Fibroblast of lung (primary cell): ENCODE data around the gene TPGS1. TPM values are rescaled to one million over a fixed set of nuclear protein-coding genes. Genes with fewer than 3 reads are reported as not detected.

Experiments used
- DNase-seq, 2 donors: peaks; one replicate each; pipeline versions ENCODE4 v3.0.0 to v3.0.0-alpha.2; 2010; ENCODE audit warnings: low read depth in 2 of 2
- H2AFZ ChIP-seq: 2 replicates; pipeline ENCODE4 v1.5.1; 2012; ENCODE audit warnings: low read length, control low read depth, inconsistent platforms
- H3K27ac ChIP-seq: 2 replicates; pipeline ENCODE4 v1.5.1; 2011; ENCODE audit warnings: low read length, control low read depth; ENCODE audit not compliant: insufficient read depth
- H3K27me3 ChIP-seq: 2 replicates; pipeline ENCODE4 v1.5.1; 2011; ENCODE audit warnings: mild to moderate bottlenecking, low read length; ENCODE audit not compliant: control insufficient read depth, insufficient read depth
- H3K36me3 ChIP-seq: 2 replicates; pipeline ENCODE4 v1.5.1; 2011; ENCODE audit warnings: low read length; ENCODE audit not compliant: control insufficient read depth, insufficient read depth
- H3K4me1 ChIP-seq: 2 replicates; pipeline ENCODE4 v1.5.1; 2011; ENCODE audit warnings: low read length; ENCODE audit not compliant: control insufficient read depth, insufficient read depth; ENCODE audit errors: extremely low read depth
- H3K4me2 ChIP-seq: 2 replicates; pipeline ENCODE4 v1.5.1; 2011; ENCODE audit warnings: low read length, control low read depth; ENCODE audit not compliant: insufficient read depth; ENCODE audit errors: extremely low read depth
- H3K4me3 ChIP-seq, 4 experiments: fragments of 200-600 bp in 1 of 4; sonication (generic) in 1 of 4; replicated peaks in 1 of 4; 2 replicates each; pipeline ENCODE4 v1.5.1; 2011 to 2016; ENCODE audit warnings: low read length in 4 of 4, low read depth in 3 of 4, mild to moderate bottlenecking in 3 of 4, control low read depth in 2 of 4, inconsistent platforms in 1 of 4, mixed read lengths in 1 of 4; ENCODE audit not compliant: insufficient read depth in 1 of 4; ENCODE audit errors: control extremely low read depth in 1 of 4
- H3K79me2 ChIP-seq: 2 replicates; pipeline ENCODE4 v1.5.1; 2012; ENCODE audit warnings: mild to moderate bottlenecking, low read length, inconsistent platforms; ENCODE audit not compliant: control insufficient read depth, insufficient read depth
- H3K9ac ChIP-seq: 2 replicates; pipeline ENCODE4 v1.5.1; 2011; ENCODE audit warnings: mild to moderate bottlenecking, low read length, control low read depth; ENCODE audit not compliant: insufficient read depth
- H3K9me3 ChIP-seq: 2 replicates; pipeline ENCODE4 v1.5.1; 2012; ENCODE audit warnings: low read depth, low read length; ENCODE audit not compliant: control insufficient read depth, insufficient read depth
- H4K20me1 ChIP-seq: 2 replicates; pipeline ENCODE4 v1.5.1; 2011; ENCODE audit warnings: low read length; ENCODE audit not compliant: control insufficient read depth, insufficient read depth; ENCODE audit errors: extremely low read depth
- EZH2 ChIP-seq: IDR thresholded peaks from 2 replicates; pipeline ENCODE4 v1.5.1; 2012; ENCODE audit warnings: low read length, control low read depth, mild to moderate bottlenecking; ENCODE audit errors: missing control alignments
- polyA plus RNA-seq, 2 donors: library from polyadenylated mRNA; depleted of rRNA in 1 of 2; stranded (reverse) in 1 of 2; unstranded in 1 of 2; fragments of >200 nt; gene quantifications; 2 replicates each; pipeline ENCODE4 v1.2.1, GENCODE V29; 2011 to 2012; ENCODE audit warnings: missing spikeins in 1 of 2
- total RNA-seq: library from RNA; depleted of rRNA; stranded (reverse); fragments of >200 nt; gene quantifications from 2 replicates; pipeline ENCODE4 v1.2.1, GENCODE V29; 2014
- TF ChIP-seq, protein P1 (sequence below), 2 donors: IDR thresholded peaks in 1 of 2; conservative IDR thresholded peaks in 1 of 2; 1 replicate in 1 of 2; 2 replicates in 1 of 2; pipeline ENCODE4 v1.5.1; 2011 to 2012; ENCODE audit warnings: low read length in 2 of 2, control low read depth in 1 of 2, inconsistent platforms in 1 of 2, low read depth in 1 of 2, mild to moderate bottlenecking in 1 of 2

The TPGS1 gene
- total and polyA plus RNA-seq, 2 donors (not counting 1 experiment from before 2014, with no cell fraction given) = 2.0 to 30.1 TPM

GRCh38 chr19:483332-484072 lies 23.8 kb upstream of the TPGS1 start:
- H3K9me3 ChIP-seq = no peaks in the 10 kb centered on the region
- H2AFZ ChIP-seq = no peak overlapping the region
- peaks cover 5% of the 10 kb centered on the region for H3K4me1 ChIP-seq
- H3K4me2 ChIP-seq = no peak overlapping the region
- H3K36me3 ChIP-seq = no peaks in the 10 kb centered on the region
- H3K27me3 ChIP-seq = no peaks in the 10 kb centered on the region
- no peaks in the 10 kb centered on the region for H3K79me2 ChIP-seq
- TF ChIP-seq, protein P1, sequence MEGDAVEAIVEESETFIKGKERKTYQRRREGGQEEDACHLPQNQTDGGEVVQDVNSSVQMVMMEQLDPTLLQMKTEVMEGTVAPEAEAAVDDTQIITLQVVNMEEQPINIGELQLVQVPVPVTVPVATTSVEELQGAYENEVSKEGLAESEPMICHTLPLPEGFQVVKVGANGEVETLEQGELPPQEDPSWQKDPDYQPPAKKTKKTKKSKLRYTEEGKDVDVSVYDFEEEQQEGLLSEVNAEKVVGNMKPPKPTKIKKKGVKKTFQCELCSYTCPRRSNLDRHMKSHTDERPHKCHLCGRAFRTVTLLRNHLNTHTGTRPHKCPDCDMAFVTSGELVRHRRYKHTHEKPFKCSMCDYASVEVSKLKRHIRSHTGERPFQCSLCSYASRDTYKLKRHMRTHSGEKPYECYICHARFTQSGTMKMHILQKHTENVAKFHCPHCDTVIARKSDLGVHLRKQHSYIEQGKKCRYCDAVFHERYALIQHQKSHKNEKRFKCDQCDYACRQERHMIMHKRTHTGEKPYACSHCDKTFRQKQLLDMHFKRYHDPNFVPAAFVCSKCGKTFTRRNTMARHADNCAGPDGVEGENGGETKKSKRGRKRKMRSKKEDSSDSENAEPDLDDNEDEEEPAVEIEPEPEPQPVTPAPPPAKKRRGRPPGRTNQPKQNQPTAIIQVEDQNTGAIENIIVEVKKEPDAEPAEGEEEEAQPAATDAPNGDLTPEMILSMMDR (conservative IDR thresholded peaks at IDR 0.05 in 1 of 2, IDR thresholded peaks at IDR 0.05 in 1 of 2; ENCODE audit: low read depth in 1 of 2, low read length in 2 of 2) = no peak
- TF ChIP-seq EZH2 = no peak
- no peak overlapping the region for H3K4me3 ChIP-seq
- no peaks in the 10 kb centered on the region for H4K20me1 ChIP-seq
- no peak for DNase-seq
- H3K9ac ChIP-seq = no peak overlapping the region
- no peak overlapping the region for H3K27ac ChIP-seq

DNA sequence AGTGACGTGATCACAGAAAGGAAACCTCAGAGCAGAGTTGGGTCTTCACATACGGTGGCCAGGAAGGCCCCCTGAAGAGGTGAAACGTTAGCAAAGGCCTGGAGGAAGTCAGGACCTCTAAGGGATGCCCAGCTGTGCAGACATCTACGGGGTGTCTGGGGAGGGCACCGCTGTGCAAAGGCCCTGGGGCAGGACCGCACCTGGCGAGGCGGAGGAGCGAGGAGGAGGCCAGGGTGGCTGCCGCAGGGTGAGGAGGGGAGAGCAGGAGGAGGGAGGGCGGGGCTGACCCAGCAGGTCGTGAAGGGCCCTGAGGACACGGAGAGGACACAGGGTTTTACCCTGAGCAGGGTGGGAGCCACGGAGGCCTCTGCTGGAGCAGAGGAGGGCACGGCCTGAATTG lies 22.8 kb upstream of the TPGS1 start:
- Histone ChIP-seq H3K36me3 (no peaks in the 10 kb centered on the region), H3K4me1 (peaks cover 5% of the 10 kb centered on the region), H3K9ac (no peak overlapping the region), H4K20me1 (no peaks in the 10 kb centered on the region), H3K79me2 (no peaks in the 10 kb centered on the region), H2AFZ (no peak overlapping the region), H3K9me3 (no peaks in the 10 kb centered on the region), H3K27me3 (no peaks in the 10 kb centered on the region), H3K4me3 (no peak overlapping the region), H3K27ac (no peak overlapping the region), H3K4me2 (no peak overlapping the region)
- no peak for TF ChIP-seq EZH2
- TF ChIP-seq, protein P1 (conservative IDR thresholded peaks at IDR 0.05 in 1 of 2, IDR thresholded peaks at IDR 0.05 in 1 of 2; ENCODE audit: low read depth in 1 of 2, low read length in 2 of 2) = no peak
- no peak for DNase-seq

DNA sequence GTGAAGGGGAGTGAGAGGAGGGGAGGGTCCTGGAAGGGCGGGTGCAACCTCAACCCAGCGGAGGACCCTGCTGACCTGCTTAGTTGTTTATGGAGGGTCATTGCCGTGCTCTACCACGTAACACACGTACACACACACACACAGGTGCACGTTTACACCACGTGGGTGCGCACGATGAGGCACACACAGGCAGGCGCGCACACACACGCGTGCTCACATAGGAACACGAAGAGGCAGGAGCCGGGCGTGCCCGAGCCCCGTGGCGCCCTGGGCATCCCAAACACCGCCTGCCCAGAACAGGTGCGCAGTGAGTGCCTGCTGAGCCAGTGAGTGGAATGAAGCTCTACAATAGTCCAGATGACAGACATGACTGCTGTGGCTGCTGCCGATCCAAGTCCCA lies 22.2 kb upstream of the TPGS1 start:
- H3K4me2 ChIP-seq = no peak overlapping the region

More for the DNA sequence above, 22.2 kb upstream of the TPGS1 start:
- no peak overlapping the region for H3K27ac ChIP-seq
- no peaks in the 10 kb centered on the region for H3K79me2 ChIP-seq
- H3K36me3 ChIP-seq = no peaks in the 10 kb centered on the region
- DNase-seq = no peak
- no peak overlapping the region for H3K9ac ChIP-seq
- peaks cover 7% of the 10 kb centered on the region for H3K4me1 ChIP-seq
- no peaks in the 10 kb centered on the region for H4K20me1 ChIP-seq
- no peaks in the 10 kb centered on the region for H3K9me3 ChIP-seq
- H2AFZ ChIP-seq = no peak overlapping the region
- H3K27me3 ChIP-seq = no peaks in the 10 kb centered on the region
- H3K4me3 ChIP-seq = no peak overlapping the region
- no peak for TF ChIP-seq EZH2
- TF ChIP-seq, protein P1 (conservative IDR thresholded peaks at IDR 0.05 in 1 of 2, IDR thresholded peaks at IDR 0.05 in 1 of 2; ENCODE audit: low read depth in 1 of 2, low read length in 2 of 2) = no peak
